BLaER1 treated with 17β-estradiol and CSF1 and Interleukin-3, amounts not matched to agents 10 nM and 100 nM (cell line): ENCODE results near the gene TRIM37.
"Not testable (repeated sequence)": the region's sequence is repeated elsewhere in the genome, so short reads cannot be mapped to it uniquely, and the experiment has no call there.

Source experiments
- H3K27ac ChIP-seq, 11 experiments: shearing (Covaris generic); formaldehyde crosslinking; 2 replicates each; pipeline ENCODE4 v1.8.1; 2022
- H3K27me3 ChIP-seq, 11 experiments: shearing (Covaris generic); formaldehyde crosslinking; 2 replicates each; pipeline ENCODE4 v1.8.1; 2022
- H3K36me3 ChIP-seq, 11 experiments: shearing (Covaris generic); formaldehyde crosslinking; 2 replicates each; pipeline ENCODE4 v1.8.1; 2022
- H3K4me1 ChIP-seq, 10 experiments: shearing (Covaris generic); formaldehyde crosslinking; 2 replicates each; pipeline ENCODE4 v1.8.1; 2022
- H3K4me2 ChIP-seq, 11 experiments: shearing (Covaris generic); formaldehyde crosslinking; 2 replicates each; pipeline ENCODE4 v1.8.1; 2022
- H3K4me3 ChIP-seq, 10 experiments: shearing (Covaris generic); formaldehyde crosslinking; 2 replicates each; pipeline ENCODE4 v1.8.1; 2022
- H3K9ac ChIP-seq, 11 experiments: shearing (Covaris generic); formaldehyde crosslinking; 2 replicates each; pipeline ENCODE4 v1.8.1; 2022
- H3K9me3 ChIP-seq, 11 experiments: shearing (Covaris generic); formaldehyde crosslinking; replicated peaks in 1 of 11; 2 replicates each; pipeline ENCODE4 v1.8.1; 2022
- H4K20me1 ChIP-seq, 11 experiments: shearing (Covaris generic); formaldehyde crosslinking; 2 replicates each; pipeline ENCODE4 v1.8.1; 2022
- Cebpa-rat ChIP-seq, 11 experiments: shearing (Covaris generic); IDR thresholded peaks; 2 replicates each; pipeline ENCODE4 v1.8.1; 2022

Gene TRIM37

GRCh38 chr17:59151006-59151405 lies 44.3 kb upstream of the TRIM37 start:
- Histone ChIP-seq H3K36me3 (peaks cover 0 to 41% (median 26%) of the 10 kb centered on the region in 11 experiments; a peak in 14 of 22 replicates), H3K9ac (no peak overlapping the region), H3K27me3 (no peaks in the 10 kb centered on the region), H3K4me1 (peaks cover 22 to 40% (median 30%) of the 10 kb centered on the region in 10 experiments; a peak in 19 of 20 replicates), H3K4me2 (peak overlapping the region in 3 of 11 experiments; percentile 81 to 86 (median 85); a peak in 1 of 22 replicates), H4K20me1 (peaks cover 0 to 27% (median 4%) of the 10 kb centered on the region in 11 experiments; a peak in 6 of 22 replicates), H3K9me3 (no peaks in the 10 kb centered on the region), H3K27ac (no peak overlapping the region), H3K4me3 (no peak overlapping the region)
- TF ChIP-seq Cebpa-rat (IDR thresholded peaks at IDR 0.05), result no peak

GRCh38 chr17:59149841-59150511 lies 43.3 kb upstream of the TRIM37 start:
- Histone ChIP-seq H4K20me1 (peaks cover 0 to 33% (median 4%) of the 10 kb centered on the region in 11 experiments; a peak in 6 of 22 replicates), H3K27ac (no peak overlapping the region; a peak in 1 of 22 replicates), H3K4me2 (peak overlapping the region in 4 of 11 experiments; percentile 6 to 33 (median 7); a peak in 6 of 22 replicates), H3K9ac (no peak overlapping the region), H3K36me3 (peaks cover 0 to 52% (median 34%) of the 10 kb centered on the region in 11 experiments; a peak in 17 of 22 replicates), H3K4me1 (peaks cover 22 to 38% (median 29%) of the 10 kb centered on the region in 10 experiments; a peak in 19 of 20 replicates), H3K4me3 (no peak overlapping the region), H3K27me3 (no peaks in the 10 kb centered on the region), H3K9me3 (0 out of 22 replicates have a peak, but pooled peaks cover 0 to 3% (median 0%) of the 10 kb centered on the region in 11 experiments)
- TF ChIP-seq Cebpa-rat (IDR thresholded peaks at IDR 0.05), result no peak

GRCh38 chr17:59149051-59149450 lies 42.4 kb upstream of the TRIM37 start:
- no peak overlapping the region for H3K4me3 ChIP-seq
- H4K20me1 ChIP-seq, result peaks cover 0 to 33% (median 4%) of the 10 kb centered on the region in 11 experiments; a peak in 7 of 22 replicates
- H3K27ac ChIP-seq, result no peak overlapping the region
- H3K9me3 ChIP-seq, result peaks cover 0 to 8% (median 0%) of the 10 kb centered on the region in 11 experiments; a peak in 4 of 22 replicates
- H3K36me3 ChIP-seq, result peaks cover 0 to 61% (median 43%) of the 10 kb centered on the region in 11 experiments; a peak in 18 of 22 replicates
- no peak for TF ChIP-seq Cebpa-rat (IDR thresholded peaks at IDR 0.05)
- peaks cover 22 to 38% (median 29%) of the 10 kb centered on the region in 10 experiments; a peak in 19 of 20 replicates for H3K4me1 ChIP-seq
- H3K9ac ChIP-seq, result no peak overlapping the region
- H3K27me3 ChIP-seq, result no peaks in the 10 kb centered on the region
- no peak overlapping the region for H3K4me2 ChIP-seq

GRCh38 chr17:59145571-59146096 lies 39.0 kb upstream of the TRIM37 start:
- no peak for TF ChIP-seq Cebpa-rat (IDR thresholded peaks at IDR 0.05)
- Histone ChIP-seq H3K27ac (no peak overlapping the region), H3K9me3 (peaks cover 0 to 8% (median 0%) of the 10 kb centered on the region in 11 experiments; a peak in 4 of 22 replicates), H3K27me3 (no peaks in the 10 kb centered on the region), H3K36me3 (peaks cover 0 to 87% (median 69%) of the 10 kb centered on the region in 11 experiments; a peak in 19 of 22 replicates), H3K4me3 (no peak overlapping the region), H3K4me2 (no peak overlapping the region), H3K4me1 (peaks cover 0 to 12% (median 7%) of the 10 kb centered on the region in 10 experiments; a peak in 7 of 20 replicates), H4K20me1 (peaks cover 0 to 54% (median 14%) of the 10 kb centered on the region in 11 experiments; a peak in 9 of 22 replicates), H3K9ac (no peak overlapping the region)

GRCh38 chr17:59141860-59142259 lies 35.2 kb upstream of the TRIM37 start:
- no peak overlapping the region for H3K4me2 ChIP-seq
- TF ChIP-seq Cebpa-rat (IDR thresholded peaks at IDR 0.05), result no peak
- no peaks in the 10 kb centered on the region; a peak in 1 of 20 replicates for H3K4me1 ChIP-seq
- H3K27me3 ChIP-seq, result no peaks in the 10 kb centered on the region
- H3K36me3 ChIP-seq, result peaks cover 0 to 61% (median 49%) of the 10 kb centered on the region in 11 experiments; a peak in 19 of 22 replicates
- peaks cover 0 to 8% (median 0%) of the 10 kb centered on the region in 11 experiments; a peak in 4 of 22 replicates for H3K9me3 ChIP-seq
- H4K20me1 ChIP-seq, result peaks cover 0 to 46% (median 12%) of the 10 kb centered on the region in 11 experiments; a peak in 11 of 22 replicates
- H3K9ac ChIP-seq, result no peak overlapping the region
- no peak overlapping the region for H3K4me3 ChIP-seq
- no peak overlapping the region for H3K27ac ChIP-seq

GRCh38 chr17:59139939-59140338 lies 33.3 kb upstream of the TRIM37 start:
- peaks cover 0 to 58% (median 13%) of the 10 kb centered on the region in 11 experiments; a peak in 12 of 22 replicates for H4K20me1 ChIP-seq

GRCh38 chr17:59138339-59138738 lies 31.7 kb upstream of the TRIM37 start:
- H3K9me3 ChIP-seq, H3K4me2 ChIP-seq, H3K27ac ChIP-seq, H3K4me1 ChIP-seq, H3K9ac ChIP-seq, H3K27me3 ChIP-seq, H3K4me3 ChIP-seq: not testable (repeated sequence)
- H4K20me1 ChIP-seq, result peaks cover 0 to 74% (median 13%) of the 10 kb centered on the region in 11 experiments; a peak in 12 of 22 replicates
- H3K36me3 ChIP-seq, result peaks cover 0 to 36% (median 19%) of the 10 kb centered on the region in 11 experiments; a peak in 15 of 22 replicates

More at GRCh38 chr17:59139939-59140338, 33.3 kb upstream of the TRIM37 start:
- Histone ChIP-seq H3K4me1 (no peaks in the 10 kb centered on the region; a peak in 2 of 20 replicates), H3K9ac (no peak overlapping the region), H3K27me3 (no peaks in the 10 kb centered on the region), H3K4me2 (no peak overlapping the region), H3K4me3 (no peak overlapping the region), H3K9me3 (peaks cover 0 to 7% (median 0%) of the 10 kb centered on the region in 11 experiments; a peak in 4 of 22 replicates), H3K27ac (no peak overlapping the region), H3K36me3 (peaks cover 0 to 52% (median 35%) of the 10 kb centered on the region in 11 experiments; a peak in 18 of 22 replicates)
- no peak for TF ChIP-seq Cebpa-rat (IDR thresholded peaks at IDR 0.05)

GRCh38 chr17:59131131-59131530 lies 24.5 kb upstream of the TRIM37 start:
- peaks cover 12 to 70% (median 39%) of the 10 kb centered on the region in 11 experiments; a peak in 21 of 22 replicates for H3K36me3 ChIP-seq
- H4K20me1 ChIP-seq, result peaks cover 0 to 41% (median 11%) of the 10 kb centered on the region in 11 experiments; a peak in 10 of 22 replicates
- H3K27me3 ChIP-seq, result no peaks in the 10 kb centered on the region
- no peak overlapping the region for H3K27ac ChIP-seq
- H3K4me2 ChIP-seq, result no peak overlapping the region
- H3K4me1 ChIP-seq, result no peaks in the 10 kb centered on the region; a peak in 1 of 20 replicates
- H3K9me3 ChIP-seq, result no peaks in the 10 kb centered on the region
- no peak for TF ChIP-seq Cebpa-rat (IDR thresholded peaks at IDR 0.05)
- H3K9ac ChIP-seq, result no peak overlapping the region
- no peak overlapping the region for H3K4me3 ChIP-seq

GRCh38 chr17:59129814-59130213 lies 23.1 kb upstream of the TRIM37 start:
- Histone ChIP-seq H4K20me1 (peaks cover 0 to 31% (median 8%) of the 10 kb centered on the region in 11 experiments; a peak in 9 of 22 replicates), H3K9ac (no peak overlapping the region), H3K27me3 (no peaks in the 10 kb centered on the region), H3K9me3 (no peaks in the 10 kb centered on the region), H3K36me3 (peaks cover 12 to 79% (median 42%) of the 10 kb centered on the region in 11 experiments; a peak in 21 of 22 replicates), H3K4me3 (no peak overlapping the region), H3K4me2 (no peak overlapping the region), H3K27ac (no peak overlapping the region), H3K4me1 (no peaks in the 10 kb centered on the region)
- TF ChIP-seq Cebpa-rat (IDR thresholded peaks at IDR 0.05), result no peak
